ENCODE measurements around the gene ADPRHL1. TPM values are rescaled to one million over a fixed set of nuclear protein-coding genes. Genes with fewer than 3 reads are reported as not detected.

The ADPRHL1 gene
- polyA plus RNA-seq, 3 donors = 0.15 to 0.52 (median 0.27) TPM

DNA sequence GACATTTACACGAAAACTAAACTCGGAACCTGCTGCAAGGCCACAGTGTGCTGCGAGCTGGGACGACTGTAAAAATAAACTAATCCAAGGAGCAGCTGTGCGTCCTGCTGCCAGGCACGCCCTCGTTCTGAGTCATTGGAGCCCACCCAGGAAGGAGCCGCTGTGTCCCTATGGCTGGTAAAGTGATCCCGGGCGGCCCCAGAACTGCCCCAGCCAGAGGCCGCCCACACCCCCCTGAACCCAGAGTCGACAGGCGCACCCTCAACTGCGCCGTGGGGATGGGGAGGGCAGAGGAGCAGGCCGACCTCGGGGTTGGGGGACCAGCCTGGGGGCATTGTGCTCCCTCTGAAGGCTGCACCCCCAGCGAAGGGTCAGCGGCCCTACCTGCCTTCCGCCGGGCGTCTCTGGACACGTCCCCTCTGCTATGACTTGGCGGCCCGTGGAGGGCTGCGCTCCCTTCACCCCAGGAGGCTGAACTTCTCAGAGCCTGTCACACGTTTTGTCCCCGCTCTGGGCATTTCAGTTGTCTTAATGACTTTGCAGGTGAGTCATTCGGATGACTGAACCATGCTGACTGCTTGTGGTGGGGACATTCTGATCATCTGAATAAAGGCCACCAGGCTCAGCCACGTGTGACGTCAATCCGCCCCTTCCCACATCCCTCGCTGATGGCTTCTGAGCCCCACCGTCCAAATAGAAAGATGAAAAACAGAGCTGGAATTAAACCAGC lies 42.7 kb downstream of the ADPRHL1 start:
- no peaks in the 10 kb centered on the region for H4K20me1 ChIP-seq (ENCODE audit: insufficient read depth, low read length)
- no peaks in the 10 kb centered on the region for H3K36me3 ChIP-seq (replicated peaks in 1 of 2; ENCODE audit: control insufficient read depth in 1 of 2, insufficient read depth in 2 of 2, low read length in 2 of 2)
- Mint-ChIP-seq H3K27ac (peak overlapping the region in 6 of 7 donors; percentile 22 to 87 (median 62)), H3K9me3 (peaks cover 17 to 37% (median 30%) of the 10 kb centered on the region in 7 donors), H3K4me1 (peaks cover 33% of the 10 kb centered on the region), H3K4me3 (no peak overlapping the region), H3K36me3 (peaks cover 0 to 3% of the 10 kb centered on the region in 2 donors), H3K27me3 (ENCODE audit: low read depth in 3 of 3) (peaks cover 6 to 20% (median 17%) of the 10 kb centered on the region in 3 donors)
- H3K27me3 ChIP-seq (ENCODE audit: control insufficient read depth in 2 of 2, insufficient read depth in 2 of 2, low read length in 2 of 2) = no peaks in the 10 kb centered on the region
- peaks cover 11 to 39% of the 10 kb centered on the region in 2 donors for H3K9me3 ChIP-seq (replicated peaks in 1 of 2; ENCODE audit: control insufficient read depth in 1 of 2, insufficient read depth in 1 of 2, low read length in 2 of 2)
- no peak overlapping the region for H3K4me2 ChIP-seq (replicated peaks; ENCODE audit: extremely low read depth, low read length, poor library complexity, severe bottlenecking)
- no peak overlapping the region for H3K4me3 ChIP-seq (replicated peaks in 1 of 3; ENCODE audit: low read depth in 2 of 3, low read length in 3 of 3)
- no peak for TF ChIP-seq CTCF (IDR thresholded peaks at IDR 0.05)
- H2AFZ ChIP-seq (ENCODE audit: insufficient read depth, low read depth, low read length, poor library complexity, severe bottlenecking) = no peak overlapping the region
- no peak overlapping the region for H3K9ac ChIP-seq (ENCODE audit: insufficient read depth, low read length, poor library complexity, severe bottlenecking)
- intact Hi-C loops (cut with micrococcal nuclease) = no loop called here
- 96% methylated on average over 33 of the region's 34 CpGs for WGBS (ENCODE audit: insufficient coverage)
- H3K79me2 ChIP-seq (ENCODE audit: insufficient read depth, low read length) = no peaks in the 10 kb centered on the region
- H3K27ac ChIP-seq (ENCODE audit: low read depth in 1 of 2, low read length in 2 of 2) = peak overlapping the region in 1 of 2 donors; percentile 58
- H3K4me1 ChIP-seq (ENCODE audit: control insufficient read depth in 1 of 2, insufficient read depth in 2 of 2, low read length in 2 of 2) = peaks cover 23 to 32% of the 10 kb centered on the region in 2 donors
- DNase-seq = peak; percentile 6 to 61 (median 8)

DNA sequence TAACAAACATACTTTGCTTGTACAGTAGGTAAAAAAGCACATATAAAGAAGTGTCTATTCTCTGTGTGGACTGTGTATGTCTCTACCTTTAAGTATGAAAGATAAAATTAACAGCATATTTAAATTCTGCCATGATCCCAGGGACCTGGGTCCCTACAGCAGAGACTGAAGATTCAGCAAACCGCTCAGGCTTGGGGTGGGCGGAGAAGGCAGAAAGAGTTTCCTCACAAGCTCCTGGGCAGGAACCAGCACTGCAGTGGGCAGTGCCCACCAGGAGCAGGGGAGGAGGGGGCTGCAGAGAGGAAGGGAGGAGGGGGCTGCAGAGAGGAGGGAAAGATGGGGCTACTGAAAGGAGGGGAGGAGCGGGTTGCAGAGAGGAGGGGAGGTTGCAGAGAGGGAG lies 44.7 kb downstream of the ADPRHL1 start:
- intact Hi-C loops (cut with micrococcal nuclease) = no loop called here
- no peak for TF ChIP-seq CTCF (IDR thresholded peaks at IDR 0.05)
- Histone ChIP-seq H3K4me2 (replicated peaks; ENCODE audit: extremely low read depth, low read length, poor library complexity, severe bottlenecking) (no peak overlapping the region), H3K4me3 (replicated peaks in 1 of 3; ENCODE audit: low read depth in 2 of 3, low read length in 3 of 3) (no peak overlapping the region), H2AFZ (ENCODE audit: insufficient read depth, low read depth, low read length, poor library complexity, severe bottlenecking) (no peak overlapping the region), H3K9ac (ENCODE audit: insufficient read depth, low read length, poor library complexity, severe bottlenecking) (no peak overlapping the region), H3K36me3 (replicated peaks in 1 of 2; ENCODE audit: control insufficient read depth in 1 of 2, insufficient read depth in 2 of 2, low read length in 2 of 2) (no peaks in the 10 kb centered on the region), H3K9me3 (replicated peaks in 1 of 2; ENCODE audit: control insufficient read depth in 1 of 2, insufficient read depth in 1 of 2, low read length in 2 of 2) (peaks cover 11 to 39% of the 10 kb centered on the region in 2 donors), H3K79me2 (ENCODE audit: insufficient read depth, low read length) (no peaks in the 10 kb centered on the region), H3K4me1 (ENCODE audit: control insufficient read depth in 1 of 2, insufficient read depth in 2 of 2, low read length in 2 of 2) (peaks cover 23 to 32% of the 10 kb centered on the region in 2 donors), H3K27me3 (ENCODE audit: control insufficient read depth in 2 of 2, insufficient read depth in 2 of 2, low read length in 2 of 2) (no peaks in the 10 kb centered on the region), H3K27ac (ENCODE audit: low read depth in 1 of 2, low read length in 2 of 2) (no peak overlapping the region), H4K20me1 (ENCODE audit: insufficient read depth, low read length) (no peaks in the 10 kb centered on the region)
- Mint-ChIP-seq H3K27ac (no peak overlapping the region), H3K27me3 (ENCODE audit: low read depth in 3 of 3) (peaks cover 5 to 19% (median 16%) of the 10 kb centered on the region in 3 donors), H3K9me3 (peaks cover 17 to 35% (median 30%) of the 10 kb centered on the region in 7 donors), H3K36me3 (peaks cover 0 to 3% of the 10 kb centered on the region in 2 donors), H3K4me3 (no peak overlapping the region), H3K4me1 (peaks cover 29% of the 10 kb centered on the region)
- 93% methylated on average over 3 of the region's 3 CpGs for WGBS (ENCODE audit: insufficient coverage)
- no peak for DNase-seq

Data from CD14-positive monocyte (primary cell).